OCI-LY1 (cell line): Measurements from ENCODE around the gene PAQR6.

Experiments
- H2AFZ ChIP-seq: fragments of 200-600 bp; sonication (generic), shearing (Covaris generic); 2 replicates; pipeline ENCODE4 v1.6.0; 2014; ENCODE audit warnings: antibody characterized with exemption, mild to moderate bottlenecking, low read length
- H3F3A ChIP-seq: fragments of 200-600 bp; sonication (generic), shearing (Covaris generic); 2 replicates; pipeline ENCODE4 v1.6.0; 2014; ENCODE audit warnings: mild to moderate bottlenecking, antibody characterized with exemption, low read length, moderate library complexity; ENCODE audit not compliant: insufficient read depth
- H3K27ac ChIP-seq: fragments of 200-600 bp; sonication (generic); 2 replicates; pipeline ENCODE4 v1.5.1; 2014; ENCODE audit warnings: low read length, mixed run types, mild to moderate bottlenecking, low read depth; ENCODE audit not compliant: poor library complexity, severe bottlenecking
- H3K27me3 ChIP-seq: fragments of 200-600 bp; sonication (generic); 2 replicates; pipeline ENCODE4 v1.6.0; 2014; ENCODE audit warnings: antibody characterized with exemption, mild to moderate bottlenecking, low read length, moderate library complexity; ENCODE audit not compliant: insufficient read depth
- H3K36me3 ChIP-seq: fragments of 200-600 bp; sonication (generic); 2 replicates; pipeline ENCODE4 v1.6.1; 2014; ENCODE audit warnings: mild to moderate bottlenecking, antibody characterized with exemption, low read length, moderate library complexity, mixed read lengths; ENCODE audit not compliant: insufficient read depth
- H3K4me1 ChIP-seq: fragments of 200-600 bp; sonication (generic); 2 replicates; pipeline ENCODE4 v1.5.1; 2014; ENCODE audit warnings: mild to moderate bottlenecking, low read length, moderate library complexity; ENCODE audit not compliant: insufficient read depth, severe bottlenecking
- H3K4me2 ChIP-seq: fragments of 200-600 bp; sonication (generic), shearing (Covaris generic); 2 replicates; pipeline ENCODE4 v1.6.1; 2014; ENCODE audit warnings: low read length
- H3K4me3 ChIP-seq: fragments of 200-600 bp; sonication (generic); 2 replicates; pipeline ENCODE4 v1.5.1; 2014; ENCODE audit warnings: low read length, low read depth, mild to moderate bottlenecking, mixed read lengths; ENCODE audit not compliant: poor library complexity, severe bottlenecking
- H3K79me2 ChIP-seq: fragments of 200-600 bp; shearing (Covaris generic); 2 replicates; pipeline ENCODE4 v1.6.1; 2016; ENCODE audit warnings: mixed run types, low read length, mixed read lengths; ENCODE audit not compliant: insufficient read depth
- H3K9ac ChIP-seq: fragments of 200-600 bp; sonication (generic), shearing (Covaris generic); 2 replicates; pipeline ENCODE4 v1.6.1; 2014; ENCODE audit warnings: mild to moderate bottlenecking, low read length, mixed read lengths
- H3K9me2 ChIP-seq: fragments of 200-600 bp; sonication (generic), shearing (Covaris generic); 2 replicates; pipeline ENCODE4 v1.6.1; 2014; ENCODE audit warnings: low read depth, mild to moderate bottlenecking, low read length, mixed read lengths
- H3K9me3 ChIP-seq: fragments of 200-600 bp; shearing (Covaris generic); 2 replicates; pipeline ENCODE4 v1.6.1; 2014; ENCODE audit warnings: low read length, mixed read lengths
- H4K20me1 ChIP-seq: fragments of 200-600 bp; sonication (generic), shearing (Covaris generic); 2 replicates; pipeline ENCODE4 v1.6.0; 2016; ENCODE audit warnings: mild to moderate bottlenecking, low read length; ENCODE audit not compliant: insufficient read depth
- EZH2 ChIP-seq: fragments of 200-600 bp; sonication (generic), shearing (Covaris generic); IDR thresholded peaks from 2 replicates; pipeline ENCODE4 v1.8.0; 2017; ENCODE audit warnings: borderline replicate concordance, mixed run types, mild to moderate bottlenecking, antibody characterized with exemption, low read length, moderate library complexity, mixed read lengths
- TF ChIP-seq, protein P1 (sequence below): fragments of 200-600 bp; sonication (generic), shearing (Covaris generic); IDR thresholded peaks from 2 replicates; pipeline ENCODE4 v1.5.1; 2017; ENCODE audit warnings: mild to moderate bottlenecking, antibody characterized with exemption, low read length, moderate library complexity, mixed read lengths

Gene PAQR6

DNA sequence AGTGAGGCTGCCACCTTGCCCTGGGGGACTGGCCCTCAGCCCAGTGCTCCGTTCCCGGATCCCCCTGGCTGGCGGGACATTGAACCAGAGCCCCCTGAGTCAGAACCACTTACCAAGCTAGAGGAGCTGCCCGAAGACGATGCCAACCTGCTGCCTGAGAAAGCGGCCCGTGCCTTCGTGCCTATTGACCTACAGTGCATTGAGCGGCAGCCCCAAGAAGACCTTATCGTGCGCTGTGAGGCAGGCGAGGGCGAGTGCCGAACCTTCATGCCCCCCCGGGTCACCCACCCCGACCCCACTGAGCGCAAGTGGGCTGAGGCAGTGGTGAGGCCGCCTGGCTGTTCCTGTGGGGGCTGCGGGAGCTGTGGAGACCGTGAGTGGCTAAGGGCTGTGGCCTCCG is 37.6 kb upstream of the PAQR6 start:
- no peak overlapping the region for H3K4me3 ChIP-seq
- H3K79me2 ChIP-seq, result peaks cover 24% of the 10 kb centered on the region
- no peak overlapping the region for H2AFZ ChIP-seq
- H3K9me2 ChIP-seq, result no peaks in the 10 kb centered on the region
- H3K36me3 ChIP-seq, result peaks cover 2% of the 10 kb centered on the region; the same call in 1 of the 2 replicates
- H4K20me1 ChIP-seq, result no peaks in the 10 kb centered on the region
- H3K9ac ChIP-seq, result no peak overlapping the region
- peaks cover 27% of the 10 kb centered on the region for H3K4me1 ChIP-seq
- H3F3A ChIP-seq, result no peaks in the 10 kb centered on the region
- H3K27me3 ChIP-seq, result no peaks in the 10 kb centered on the region
- H3K9me3 ChIP-seq, result no peaks in the 10 kb centered on the region
- TF ChIP-seq, protein P1, sequence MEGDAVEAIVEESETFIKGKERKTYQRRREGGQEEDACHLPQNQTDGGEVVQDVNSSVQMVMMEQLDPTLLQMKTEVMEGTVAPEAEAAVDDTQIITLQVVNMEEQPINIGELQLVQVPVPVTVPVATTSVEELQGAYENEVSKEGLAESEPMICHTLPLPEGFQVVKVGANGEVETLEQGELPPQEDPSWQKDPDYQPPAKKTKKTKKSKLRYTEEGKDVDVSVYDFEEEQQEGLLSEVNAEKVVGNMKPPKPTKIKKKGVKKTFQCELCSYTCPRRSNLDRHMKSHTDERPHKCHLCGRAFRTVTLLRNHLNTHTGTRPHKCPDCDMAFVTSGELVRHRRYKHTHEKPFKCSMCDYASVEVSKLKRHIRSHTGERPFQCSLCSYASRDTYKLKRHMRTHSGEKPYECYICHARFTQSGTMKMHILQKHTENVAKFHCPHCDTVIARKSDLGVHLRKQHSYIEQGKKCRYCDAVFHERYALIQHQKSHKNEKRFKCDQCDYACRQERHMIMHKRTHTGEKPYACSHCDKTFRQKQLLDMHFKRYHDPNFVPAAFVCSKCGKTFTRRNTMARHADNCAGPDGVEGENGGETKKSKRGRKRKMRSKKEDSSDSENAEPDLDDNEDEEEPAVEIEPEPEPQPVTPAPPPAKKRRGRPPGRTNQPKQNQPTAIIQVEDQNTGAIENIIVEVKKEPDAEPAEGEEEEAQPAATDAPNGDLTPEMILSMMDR, result no peak
- no peak for TF ChIP-seq EZH2
- no peak overlapping the region for H3K4me2 ChIP-seq
- H3K27ac ChIP-seq, result no peak overlapping the region

DNA sequence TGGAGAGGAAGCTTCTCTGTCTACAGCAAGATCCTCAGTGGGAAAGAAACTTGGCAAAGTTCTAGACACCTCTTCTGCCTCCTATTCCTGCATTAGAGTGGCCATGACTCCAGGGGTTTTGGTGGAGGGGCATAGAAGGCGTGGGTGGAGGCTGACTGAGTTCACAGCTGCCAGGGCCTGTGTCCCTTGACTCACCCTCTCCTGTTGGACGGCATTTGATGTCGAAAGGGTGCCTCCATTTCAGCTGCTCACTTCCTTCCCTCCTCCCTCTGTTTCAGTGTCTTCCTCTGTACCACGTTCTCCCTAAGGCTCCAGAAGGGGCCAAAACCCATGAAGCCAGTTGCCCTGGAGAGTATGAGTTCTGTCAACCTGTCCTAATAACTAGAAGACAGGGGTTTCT is 36.9 kb upstream of the PAQR6 start:
- Histone ChIP-seq H3K27me3 (no peaks in the 10 kb centered on the region), H3K9ac (no peak overlapping the region), H3K4me3 (no peak overlapping the region), H3K79me2 (peaks cover 31% of the 10 kb centered on the region), H2AFZ (no peak overlapping the region), H3K4me1 (peaks cover 29% of the 10 kb centered on the region), H3K9me3 (no peaks in the 10 kb centered on the region), H3K9me2 (no peaks in the 10 kb centered on the region), H3K36me3 (peaks cover 9% of the 10 kb centered on the region; the same call in 1 of the 2 replicates), H3K4me2 (no peak overlapping the region), H4K20me1 (no peaks in the 10 kb centered on the region), H3K27ac (no peak overlapping the region), H3F3A (no peaks in the 10 kb centered on the region)
- TF ChIP-seq, protein P1, result no peak
- no peak for TF ChIP-seq EZH2

GRCh38 chr1:156284112-156284511 is 36.3 kb upstream of the PAQR6 start, which contains the start of gene TMEM79:
TSS of gene TMEM79 (plus strand) at chr1:156284325. CDS start at chr1:156285227, 902 bp downstream.
- Histone ChIP-seq H3K4me1 (peaks cover 29% of the 10 kb centered on the region), H3K79me2 (peaks cover 37% of the 10 kb centered on the region), H3K9ac (peak within 1 kb of the TSS; percentile 98), H3K27me3 (no peaks in the 10 kb centered on the region), H3K4me2 (peak within 1 kb of the TSS; percentile 97), H3K27ac (peak within 1 kb of the TSS; percentile 53), H3K9me3 (no peaks in the 10 kb centered on the region), H3K9me2 (no peaks in the 10 kb centered on the region), H4K20me1 (no peaks in the 10 kb centered on the region), H3K36me3 (peaks cover 15% of the 10 kb centered on the region), H3F3A (no peaks in the 10 kb centered on the region), H2AFZ (peak within 1 kb of the TSS; percentile 51; the same call in 1 of the 2 replicates), H3K4me3 (peak within 1 kb of the TSS; percentile 95)
- TF ChIP-seq, protein P1, result no peak
- no peak for TF ChIP-seq EZH2
